Activated T-cell treated with anti-CD3 and anti-CD28 coated beads, Interleukin-2, amount 50 U/mL, for 24 hours (primary cell): ENCODE measurements around the gene C10orf95.

Source experiments
- DNase-seq: peaks from one replicate; pipeline ENCODE4 v3.0.0-alpha.2; 2020
- H3K27ac Mint-ChIP-seq: 2 replicates; pipeline ENCODE4 v1.8.0; 2020; ENCODE audit warnings: mild to moderate bottlenecking, mixed read lengths
- H3K27me3 Mint-ChIP-seq: 2 replicates; pipeline ENCODE4 v1.8.0; 2020; ENCODE audit warnings: mixed read lengths
- H3K36me3 Mint-ChIP-seq: 2 replicates; pipeline ENCODE4 v1.8.0; 2020; ENCODE audit warnings: low read depth, mixed read lengths
- H3K4me1 Mint-ChIP-seq: 2 replicates; pipeline ENCODE4 v1.8.0; 2020; ENCODE audit warnings: low read depth, mixed read lengths
- H3K4me3 Mint-ChIP-seq: 2 replicates; pipeline ENCODE4 v1.8.0; 2020; ENCODE audit warnings: mild to moderate bottlenecking, moderate library complexity, mixed read lengths
- H3K9me3 Mint-ChIP-seq: 2 replicates; pipeline ENCODE4 v1.8.0; 2020; ENCODE audit warnings: mixed read lengths

Gene C10orf95

DNA sequence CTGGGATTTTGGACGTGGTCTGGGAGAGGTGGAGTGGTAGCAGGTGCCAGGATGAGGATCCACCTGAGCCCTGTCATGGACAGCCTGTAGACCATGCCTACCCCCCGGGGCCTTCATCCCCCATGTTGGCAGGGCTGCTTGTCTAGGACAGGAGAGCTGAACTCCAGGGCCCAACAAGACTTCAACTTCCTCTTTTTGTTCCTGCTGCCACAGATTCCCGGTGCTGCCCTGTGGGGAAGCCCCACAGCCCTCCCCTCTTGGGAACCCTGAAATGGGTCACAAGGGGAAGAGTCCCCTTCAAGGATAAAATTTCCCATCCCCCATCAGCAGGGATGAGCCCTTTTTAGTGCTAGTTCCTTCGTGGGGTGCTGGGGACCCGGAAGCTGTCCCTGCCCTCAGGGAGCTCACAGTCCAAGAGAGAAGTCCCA lies 17.7 kb downstream of the C10orf95 start:
- Mint-ChIP-seq H3K9me3 (no peaks in the 10 kb centered on the region), H3K27ac (peak overlapping the region; percentile 97), H3K36me3 (peaks cover 41% of the 10 kb centered on the region), H3K27me3 (no peaks in the 10 kb centered on the region), H3K4me1 (peaks cover 55% of the 10 kb centered on the region), H3K4me3 (peak overlapping the region; percentile 94)
- DNase-seq, result peak; percentile 56

DNA sequence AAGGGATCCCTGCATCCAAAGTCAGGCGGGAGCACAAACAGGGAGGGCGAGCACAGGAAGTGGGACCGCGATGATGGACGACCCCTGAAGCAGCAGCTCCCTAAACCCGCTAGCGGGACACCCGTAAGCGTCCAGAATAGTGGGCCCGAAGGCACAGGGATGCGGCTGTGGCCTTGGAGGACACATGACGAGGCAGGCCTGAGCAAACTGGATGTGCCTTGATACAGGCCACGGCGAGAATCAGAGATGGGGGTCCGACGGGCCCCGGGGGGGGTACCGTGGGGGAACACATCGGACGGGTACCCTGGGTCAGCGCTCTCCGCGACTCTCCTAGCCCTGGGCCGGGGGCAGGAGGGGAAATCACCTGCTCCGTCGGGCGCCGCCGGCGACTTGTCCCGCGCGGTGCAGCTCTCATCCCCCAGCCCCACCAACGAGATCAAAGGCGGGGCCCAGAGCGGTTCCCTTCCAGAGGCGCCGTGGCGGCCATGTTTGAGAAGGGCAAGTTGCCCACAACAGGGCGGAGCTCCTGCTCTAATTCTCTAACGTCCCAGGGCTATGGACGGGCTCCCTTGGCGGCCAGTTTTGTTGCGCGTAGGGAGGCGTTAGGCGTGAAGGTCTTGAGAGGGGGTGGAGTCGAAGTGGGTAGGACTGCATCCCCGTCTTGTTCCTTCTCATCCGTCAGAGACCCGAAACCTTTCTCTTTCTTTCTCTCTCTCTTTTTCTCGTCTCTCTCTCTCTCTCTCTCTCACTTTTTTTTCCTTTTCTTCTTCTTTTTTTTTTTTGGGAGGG lies 19.0 kb downstream of the C10orf95 start, which contains the start of gene CUEDC2:
TSS of gene CUEDC2 (minus strand) at position 413 of the 789 bp plus-strand sequence. CDS start 7,386 bp downstream, outside the sequence.
- Mint-ChIP-seq H3K9me3 (no peaks in the 10 kb centered on the region), H3K27me3 (no peaks in the 10 kb centered on the region), H3K4me3 (peak within 1 kb of the TSS; percentile 94), H3K36me3 (peaks cover 29% of the 10 kb centered on the region), H3K4me1 (peaks cover 49% of the 10 kb centered on the region), H3K27ac (peak within 1 kb of the TSS; percentile 97)
- peak; percentile 100 for DNase-seq

DNA sequence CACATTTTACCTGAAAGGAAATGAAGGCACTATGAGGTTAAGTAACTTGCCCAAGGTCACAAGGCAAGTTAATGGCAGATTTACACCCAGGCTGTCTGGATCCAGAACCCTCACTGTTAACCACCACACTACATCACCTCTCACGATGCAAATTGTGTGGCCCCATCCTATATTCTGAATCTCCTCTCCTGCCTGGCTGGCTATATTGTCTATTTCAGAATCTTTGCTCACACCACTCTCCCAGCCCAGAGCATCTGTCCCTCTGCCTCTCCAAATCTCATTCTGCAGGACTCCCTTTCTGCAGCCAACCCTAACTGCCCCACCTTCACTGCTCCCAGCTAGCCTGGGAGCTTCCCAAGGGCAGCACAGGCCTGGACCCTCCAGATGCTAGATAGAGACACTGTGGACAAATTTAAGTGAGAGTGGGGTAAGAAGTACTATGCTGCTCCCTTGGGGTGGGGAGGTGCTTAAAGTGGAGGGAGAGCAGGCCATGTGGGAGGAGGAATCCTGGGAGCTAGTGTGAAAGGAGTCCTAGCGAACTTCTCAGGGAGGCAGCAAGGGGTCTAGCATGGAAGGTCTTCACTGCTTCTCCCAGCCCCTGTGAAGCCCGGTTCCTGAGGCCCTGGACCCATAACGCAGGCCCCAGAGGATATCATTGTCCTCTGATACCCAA lies 19.8 kb downstream of the C10orf95 start:
- Mint-ChIP-seq H3K4me3 (peak overlapping the region; percentile 94), H3K36me3 (peaks cover 29% of the 10 kb centered on the region), H3K27ac (peak overlapping the region; percentile 97), H3K4me1 (peaks cover 52% of the 10 kb centered on the region), H3K27me3 (no peaks in the 10 kb centered on the region), H3K9me3 (no peaks in the 10 kb centered on the region)
- DNase-seq, result peak; percentile 47

DNA sequence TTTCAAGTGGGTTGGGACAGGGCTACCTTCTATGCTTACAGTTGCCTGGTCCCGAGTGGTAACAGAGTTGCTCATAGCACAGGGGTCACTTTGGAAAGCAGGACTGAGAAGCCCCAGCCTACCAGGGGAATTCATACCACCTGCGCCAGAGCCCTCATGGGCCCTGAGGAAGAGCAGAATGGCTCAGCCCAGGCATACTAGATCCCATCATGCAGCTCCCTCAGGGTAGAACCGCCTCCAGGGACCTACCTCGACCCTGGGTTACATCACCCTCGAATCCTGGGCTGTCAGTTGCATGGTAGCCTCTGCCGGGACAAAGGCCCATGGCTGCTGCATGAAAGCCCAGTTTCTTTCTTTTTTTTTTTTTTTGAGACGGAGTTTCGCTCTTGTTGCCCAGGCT lies 21.9 kb downstream of the C10orf95 start:
- H3K36me3 Mint-ChIP-seq, result peaks cover 34% of the 10 kb centered on the region
- H3K9me3 Mint-ChIP-seq, result no peaks in the 10 kb centered on the region
- H3K27ac Mint-ChIP-seq, result no peak overlapping the region
- no peak for DNase-seq
- peaks cover 42% of the 10 kb centered on the region for H3K4me1 Mint-ChIP-seq
- H3K4me3 Mint-ChIP-seq, result no peak overlapping the region
- no peaks in the 10 kb centered on the region for H3K27me3 Mint-ChIP-seq

DNA sequence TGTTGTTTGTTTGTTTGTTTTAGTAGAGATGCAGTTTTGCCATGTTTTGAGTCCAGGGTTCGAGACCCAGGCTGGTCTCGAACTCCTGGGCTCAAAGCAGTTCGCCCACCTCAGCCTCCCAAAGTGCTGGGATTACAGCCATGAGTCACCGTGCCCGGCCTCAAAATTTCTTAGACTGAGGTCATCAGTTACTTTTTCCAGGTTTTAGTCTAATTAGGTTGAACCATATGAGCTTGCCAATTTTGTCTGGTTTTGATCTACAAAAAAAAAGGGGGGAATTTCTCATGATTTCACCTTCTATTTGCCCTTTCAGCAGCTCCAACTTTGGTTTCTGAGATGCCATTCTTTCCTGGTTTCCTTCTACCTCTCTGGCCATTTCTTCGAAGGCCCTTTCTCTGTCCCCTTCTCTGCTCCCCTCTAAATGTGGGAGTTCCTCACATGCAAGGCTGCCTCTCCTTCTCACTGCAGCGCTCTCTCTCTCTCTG lies 24.5 kb downstream of the C10orf95 start:
- DNase-seq, result no peak
- peak overlapping the region; percentile 62 for H3K27ac Mint-ChIP-seq
- H3K9me3 Mint-ChIP-seq, result no peaks in the 10 kb centered on the region
- H3K4me3 Mint-ChIP-seq, result no peak overlapping the region
- no peaks in the 10 kb centered on the region for H3K27me3 Mint-ChIP-seq
- peaks cover 43% of the 10 kb centered on the region for H3K4me1 Mint-ChIP-seq
- H3K36me3 Mint-ChIP-seq, result peaks cover 54% of the 10 kb centered on the region

DNA sequence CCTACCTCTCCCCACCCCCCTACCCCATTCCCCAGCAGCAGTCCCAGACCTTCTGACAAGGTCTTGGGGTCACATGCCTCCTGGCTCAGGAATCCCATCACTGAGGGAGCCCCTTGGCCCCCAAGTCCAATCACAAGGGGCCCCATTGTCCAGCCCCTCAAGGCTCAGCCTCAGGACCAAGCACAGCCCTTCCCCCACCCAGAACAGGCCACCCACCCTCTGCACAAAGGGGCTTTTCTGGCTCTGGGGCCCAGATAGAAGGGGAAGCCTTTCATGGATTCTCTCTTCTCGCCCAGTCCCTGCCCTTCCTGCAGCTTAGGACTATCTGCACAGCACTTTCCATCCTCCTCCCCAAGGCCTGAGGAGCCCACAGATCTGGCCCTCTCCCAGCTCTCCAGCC lies 25.9 kb downstream of the C10orf95 start:
- H3K4me3 Mint-ChIP-seq, result no peak overlapping the region
- peaks cover 52% of the 10 kb centered on the region for H3K36me3 Mint-ChIP-seq
- DNase-seq, result no peak
- peaks cover 42% of the 10 kb centered on the region for H3K4me1 Mint-ChIP-seq
- H3K27ac Mint-ChIP-seq, result peak overlapping the region; percentile 38
- no peaks in the 10 kb centered on the region for H3K27me3 Mint-ChIP-seq
- no peaks in the 10 kb centered on the region for H3K9me3 Mint-ChIP-seq

DNA sequence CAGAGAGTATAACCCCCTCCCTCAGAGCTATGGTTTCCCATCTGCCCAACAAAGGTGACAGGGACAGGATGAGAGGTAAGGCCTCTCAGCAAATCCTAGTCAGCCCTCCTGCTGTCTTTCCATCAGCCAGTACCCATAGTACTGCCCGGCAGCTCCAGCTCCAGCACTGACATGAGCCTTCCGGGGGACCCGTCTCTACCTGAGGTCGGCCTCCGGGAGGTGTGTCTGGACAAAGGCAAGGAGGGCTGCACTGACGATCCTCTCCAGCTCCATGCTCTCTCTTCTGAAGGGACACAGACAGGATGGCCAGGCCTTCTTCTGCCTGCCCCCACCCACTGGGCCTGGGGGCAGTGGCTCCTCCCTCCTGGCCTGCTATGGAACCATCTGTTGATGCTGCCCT lies 26.4 kb downstream of the C10orf95 start:
- Mint-ChIP-seq H3K4me3 (no peak overlapping the region), H3K9me3 (no peaks in the 10 kb centered on the region), H3K27ac (no peak overlapping the region), H3K36me3 (peaks cover 51% of the 10 kb centered on the region), H3K27me3 (no peaks in the 10 kb centered on the region), H3K4me1 (peaks cover 47% of the 10 kb centered on the region)
- DNase-seq, result no peak

DNA sequence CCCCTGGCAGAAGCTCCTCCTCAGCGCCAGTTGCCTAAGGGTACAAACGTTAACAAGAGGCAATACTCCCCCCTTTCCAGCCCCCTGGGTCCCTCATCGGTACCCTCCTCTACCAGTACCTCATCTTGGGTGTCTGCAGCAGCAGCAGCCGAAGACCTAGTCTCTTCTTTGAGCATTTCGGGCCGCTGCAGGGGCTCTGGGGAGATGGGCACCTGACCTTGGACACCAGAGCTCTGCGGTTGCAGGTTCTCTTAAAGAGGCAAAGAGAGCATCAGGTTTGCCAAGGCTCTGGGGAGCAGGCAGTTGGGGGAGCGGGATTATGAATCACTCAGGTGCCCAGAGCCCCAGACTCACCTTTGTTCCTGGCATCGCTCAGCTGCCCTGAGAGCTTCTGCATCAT lies 27.2 kb downstream of the C10orf95 start:
- Mint-ChIP-seq H3K27ac (no peak overlapping the region), H3K4me3 (no peak overlapping the region), H3K36me3 (peaks cover 51% of the 10 kb centered on the region), H3K27me3 (peaks cover under 1% of the 10 kb centered on the region), H3K4me1 (peaks cover 55% of the 10 kb centered on the region), H3K9me3 (no peaks in the 10 kb centered on the region)
- DNase-seq, result no peak

DNA sequence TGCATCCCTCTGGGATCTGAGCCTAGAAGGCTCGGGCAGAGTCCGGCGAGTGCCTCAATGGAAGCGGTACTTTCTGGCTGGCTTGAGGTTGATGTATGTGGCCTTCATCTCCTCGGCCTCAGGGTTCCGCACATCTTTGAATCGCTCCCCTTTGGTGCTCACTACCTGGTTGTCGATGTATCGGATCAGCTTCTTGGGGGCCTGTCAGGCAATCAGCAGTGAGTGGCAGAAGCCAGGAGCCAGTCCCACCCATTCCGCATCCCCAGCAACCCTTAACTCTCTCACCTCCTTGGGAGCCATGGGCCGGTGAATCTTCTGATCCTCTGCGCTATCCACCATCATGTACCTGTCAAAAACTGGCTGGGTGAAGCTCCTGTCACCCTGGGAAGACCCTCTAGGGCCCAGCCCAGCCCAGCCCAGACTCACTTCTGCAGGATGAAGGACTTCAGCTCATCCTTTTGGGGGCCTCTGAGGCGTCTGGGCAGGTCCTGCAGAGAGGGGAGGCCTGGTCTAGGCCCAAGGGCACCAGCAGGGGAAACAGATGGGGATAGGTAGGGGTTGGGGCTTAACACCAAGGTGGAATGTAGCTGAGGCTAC lies 27.9 kb downstream of the C10orf95 start:
- peak overlapping the region; percentile 10 for H3K4me3 Mint-ChIP-seq
- no peak for DNase-seq
- peak overlapping the region; percentile 57 for H3K27ac Mint-ChIP-seq
- H3K27me3 Mint-ChIP-seq, result peaks cover 5% of the 10 kb centered on the region
- peaks cover 59% of the 10 kb centered on the region for H3K4me1 Mint-ChIP-seq
- no peaks in the 10 kb centered on the region for H3K9me3 Mint-ChIP-seq
- H3K36me3 Mint-ChIP-seq, result peaks cover 51% of the 10 kb centered on the region

DNA sequence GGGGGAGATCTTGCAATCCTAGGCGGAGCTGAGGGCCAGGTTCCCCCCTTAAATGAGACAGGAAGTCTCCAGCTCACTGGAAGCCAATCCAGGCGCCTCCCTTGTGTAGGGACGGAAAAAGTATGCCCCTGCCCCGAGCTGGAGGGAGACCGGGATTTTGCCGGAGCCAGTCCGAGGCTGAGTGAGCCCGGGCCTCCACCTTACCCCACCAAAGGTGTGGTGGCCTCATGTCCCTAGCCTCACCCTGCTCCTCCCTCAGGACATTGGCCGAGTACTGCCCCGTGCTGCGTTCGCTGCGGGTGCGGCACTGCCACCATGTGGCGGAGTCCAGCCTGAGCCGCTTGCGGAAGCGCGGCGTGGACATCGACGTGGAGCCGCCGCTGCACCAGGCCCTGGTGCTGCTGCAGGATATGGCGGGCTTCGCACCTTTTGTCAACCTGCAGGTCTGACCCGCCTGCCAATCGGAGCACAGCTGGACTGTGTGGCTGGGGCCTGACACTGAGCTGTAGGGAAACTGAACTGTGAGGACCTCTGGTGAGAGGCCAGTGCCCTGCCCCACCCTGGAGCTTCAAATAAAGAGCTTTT lies 28.7 kb downstream of the C10orf95 start:
- Mint-ChIP-seq H3K4me1 (peaks cover 61% of the 10 kb centered on the region), H3K4me3 (peak overlapping the region; percentile 93), H3K27ac (peak overlapping the region; percentile 83), H3K27me3 (peaks cover 14% of the 10 kb centered on the region), H3K36me3 (peaks cover 51% of the 10 kb centered on the region), H3K9me3 (no peaks in the 10 kb centered on the region)
- DNase-seq, result peak; percentile 74

DNA sequence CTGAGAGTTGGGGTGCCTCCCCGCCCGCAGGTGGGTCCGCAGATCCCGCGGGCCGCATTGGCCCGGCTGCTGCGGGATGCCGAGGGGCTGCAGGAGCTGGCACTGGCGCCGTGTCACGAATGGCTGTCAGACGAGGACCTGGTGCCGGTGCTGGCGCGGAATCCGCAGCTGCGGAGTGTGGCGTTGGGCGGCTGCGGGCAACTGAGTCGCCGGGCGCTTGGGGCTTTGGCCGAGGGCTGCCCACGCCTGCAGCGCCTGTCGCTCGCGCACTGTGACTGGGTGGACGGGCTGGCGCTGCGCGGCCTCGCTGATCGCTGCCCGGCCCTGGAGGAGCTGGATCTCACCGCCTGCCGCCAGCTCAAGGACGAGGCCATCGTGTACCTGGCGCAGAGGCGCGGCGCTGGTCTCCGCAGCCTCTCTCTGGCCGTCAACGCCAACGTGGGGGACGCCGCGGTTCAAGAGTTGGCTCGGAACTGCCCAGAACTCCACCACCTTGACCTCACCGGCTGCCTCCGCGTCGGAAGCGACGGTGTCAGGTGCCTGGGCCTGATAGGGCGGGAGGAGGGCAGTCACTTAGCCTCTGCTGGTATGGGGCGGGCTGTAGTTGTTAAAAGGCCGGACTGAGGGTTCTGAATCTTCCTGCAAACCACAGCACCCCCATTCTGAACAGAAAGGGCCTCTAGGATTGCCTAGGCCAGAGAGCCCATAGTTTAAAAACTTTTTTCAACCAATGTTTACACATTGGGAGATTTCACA lies 29.4 kb downstream of the C10orf95 start:
- peaks cover 49% of the 10 kb centered on the region for H3K36me3 Mint-ChIP-seq
- H3K4me3 Mint-ChIP-seq, result peak overlapping the region; percentile 93
- H3K4me1 Mint-ChIP-seq, result peaks cover 54% of the 10 kb centered on the region
- peaks cover 20% of the 10 kb centered on the region for H3K27me3 Mint-ChIP-seq
- H3K27ac Mint-ChIP-seq, result peak overlapping the region; percentile 98
- no peak for DNase-seq
- no peaks in the 10 kb centered on the region for H3K9me3 Mint-ChIP-seq

DNA sequence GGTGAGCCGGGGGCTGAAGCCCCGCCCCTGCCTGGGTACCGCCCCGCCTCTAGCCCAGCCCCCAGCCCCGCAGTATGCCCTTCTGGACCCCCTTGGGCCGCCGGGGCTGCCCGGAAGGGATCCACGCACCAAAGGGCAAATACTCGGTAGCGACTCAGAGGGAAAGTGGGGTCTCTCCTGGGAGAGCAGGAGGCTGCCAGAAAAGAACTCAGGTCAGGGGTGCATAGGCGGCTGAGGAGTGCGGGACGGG lies 29.9 kb downstream of the C10orf95 start:
- Mint-ChIP-seq H3K9me3 (no peaks in the 10 kb centered on the region), H3K36me3 (peaks cover 45% of the 10 kb centered on the region), H3K4me3 (peak overlapping the region; percentile 93), H3K27ac (peak overlapping the region; percentile 98), H3K4me1 (peaks cover 49% of the 10 kb centered on the region), H3K27me3 (peaks cover 21% of the 10 kb centered on the region)
- no peak for DNase-seq

DNA sequence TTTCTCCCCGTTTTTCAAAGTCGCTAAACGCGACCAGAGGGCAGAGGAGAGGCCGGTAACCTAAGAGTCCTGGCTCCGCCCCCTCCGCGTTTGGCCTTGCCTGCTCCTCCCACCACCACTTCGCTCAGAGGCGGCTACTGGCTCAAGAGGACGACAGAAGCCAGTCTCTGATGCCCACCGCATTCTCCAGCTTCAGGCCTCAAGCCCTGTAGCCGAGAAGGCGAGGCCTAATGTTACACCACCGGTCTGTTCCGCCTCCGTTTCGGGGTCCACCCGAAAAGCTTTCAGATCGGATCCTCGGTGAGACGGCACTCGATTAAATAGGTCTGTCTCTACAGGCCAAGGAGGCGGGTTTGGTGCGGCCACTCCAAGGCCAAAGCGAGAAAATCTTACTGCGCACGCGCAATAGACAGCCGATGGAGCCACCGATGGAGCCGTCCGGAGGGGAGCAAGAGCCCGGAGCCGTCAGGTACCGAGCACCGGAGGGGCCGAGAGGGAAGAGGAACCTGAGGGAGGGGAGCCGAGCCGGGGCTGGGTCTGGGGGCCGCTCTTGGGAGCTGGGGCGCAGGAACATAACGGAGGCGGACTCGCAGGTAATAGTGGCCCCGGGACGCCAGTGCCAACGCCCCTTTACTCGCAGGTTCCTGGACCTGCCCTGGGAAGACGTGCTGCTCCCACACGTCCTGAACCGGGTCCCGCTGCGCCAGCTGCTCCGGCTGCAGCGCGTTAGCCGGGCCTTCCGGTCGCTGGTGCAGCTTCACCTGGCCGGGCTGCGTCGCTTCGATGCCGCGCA lies 30.4 kb downstream of the C10orf95 start, which contains the start of gene FBXL15:
TSS of gene FBXL15 (plus strand) at position 123 of the 793 bp plus-strand sequence. CDS start at position 417, 294 bp downstream.
- Mint-ChIP-seq H3K27me3 (peaks cover 26% of the 10 kb centered on the region), H3K36me3 (peaks cover 41% of the 10 kb centered on the region), H3K27ac (peak within 1 kb of the TSS; percentile 98)

More for the DNA sequence above, 30.4 kb downstream of the C10orf95 start, which contains the start of gene FBXL15:
- peak; percentile 98 for DNase-seq
- Mint-ChIP-seq H3K4me3 (peak within 1 kb of the TSS; percentile 93), H3K9me3 (no peaks in the 10 kb centered on the region), H3K4me1 (peaks cover 44% of the 10 kb centered on the region)
